HG02642 (cell line): ENCODE data around the gene TMEM200C.

ENCODE experiments used
- ATAC-seq: cut with Tn5 transposase; IDR thresholded peaks from one replicate; pipeline ENCODE4 v1.9.1; 2021; ENCODE audit warnings: mild to moderate bottlenecking; ENCODE audit not compliant: unreplicated experiment, poor library complexity

Gene TMEM200C

GRCh38 chr18:5895299-5895875 lies at the start of gene TMEM200C:
Gene TMEM200C, minus strand, starts transcription at chr18:5895522. Its CDS starts 3,459 bp downstream, at chr18:5892063.
- no peak for ATAC-seq

DNA sequence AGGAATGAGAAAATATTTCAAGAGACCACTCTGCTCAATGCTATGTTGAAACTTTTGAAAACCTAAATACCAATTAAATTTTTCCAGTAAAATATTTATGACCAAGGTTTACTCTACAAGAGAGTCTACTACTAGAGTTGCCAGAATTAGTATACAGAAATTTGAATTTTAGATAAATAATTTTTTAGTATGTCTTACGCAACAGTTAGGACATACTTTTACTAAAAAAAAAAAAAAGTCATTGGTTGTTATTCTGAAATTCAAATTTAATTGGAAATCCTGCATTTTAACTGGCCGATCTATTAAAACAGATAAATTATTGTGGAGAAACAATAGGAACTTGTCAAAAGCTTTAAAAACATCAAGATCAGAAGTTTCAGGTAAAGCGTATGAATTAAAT lies 49.1 kb upstream of the TMEM200C start:
- no peak for ATAC-seq

GRCh38 chr18:5943514-5943913 lies 48.2 kb upstream of the TMEM200C start:
- no peak for ATAC-seq

DNA sequence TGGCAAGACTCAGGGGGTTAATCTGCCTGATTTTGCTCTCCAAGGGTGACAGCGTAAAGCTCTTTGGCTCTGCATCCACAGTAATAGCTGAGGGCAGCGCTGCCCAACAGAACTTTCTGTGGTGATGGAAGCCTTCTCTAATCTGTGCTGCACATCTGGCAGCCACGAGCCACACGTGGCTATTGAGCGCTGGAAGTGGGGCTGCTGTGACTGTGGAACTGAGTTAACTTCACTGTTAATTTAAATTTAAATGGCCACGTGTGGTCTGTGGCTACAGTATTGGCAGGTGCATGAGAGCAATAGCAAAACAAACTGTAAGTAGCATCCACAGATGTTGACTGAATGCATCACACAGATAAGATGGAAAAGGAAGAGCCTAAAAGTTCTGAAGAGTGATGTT lies 47.3 kb upstream of the TMEM200C start:
- no peak for ATAC-seq

DNA sequence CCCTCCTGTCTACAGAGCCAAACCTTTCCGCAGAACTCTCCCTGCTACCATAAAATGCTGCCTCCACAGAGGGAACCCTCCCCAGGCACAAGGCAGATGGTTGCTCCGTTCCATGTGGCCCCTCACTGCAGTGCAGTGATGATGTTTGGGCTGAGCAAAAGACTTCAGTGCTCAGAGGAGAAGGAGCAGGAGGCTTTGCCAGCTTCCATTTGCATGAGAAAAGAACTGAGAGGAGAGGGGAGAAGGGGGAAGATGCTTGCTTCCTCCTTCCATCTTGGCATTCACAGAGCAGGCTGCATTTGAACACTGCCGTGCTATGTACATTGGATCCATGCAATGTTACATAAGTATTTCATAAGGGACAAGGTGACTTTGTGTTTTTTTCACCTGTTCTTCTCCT lies 46.6 kb upstream of the TMEM200C start:
- ATAC-seq, result no peak

DNA sequence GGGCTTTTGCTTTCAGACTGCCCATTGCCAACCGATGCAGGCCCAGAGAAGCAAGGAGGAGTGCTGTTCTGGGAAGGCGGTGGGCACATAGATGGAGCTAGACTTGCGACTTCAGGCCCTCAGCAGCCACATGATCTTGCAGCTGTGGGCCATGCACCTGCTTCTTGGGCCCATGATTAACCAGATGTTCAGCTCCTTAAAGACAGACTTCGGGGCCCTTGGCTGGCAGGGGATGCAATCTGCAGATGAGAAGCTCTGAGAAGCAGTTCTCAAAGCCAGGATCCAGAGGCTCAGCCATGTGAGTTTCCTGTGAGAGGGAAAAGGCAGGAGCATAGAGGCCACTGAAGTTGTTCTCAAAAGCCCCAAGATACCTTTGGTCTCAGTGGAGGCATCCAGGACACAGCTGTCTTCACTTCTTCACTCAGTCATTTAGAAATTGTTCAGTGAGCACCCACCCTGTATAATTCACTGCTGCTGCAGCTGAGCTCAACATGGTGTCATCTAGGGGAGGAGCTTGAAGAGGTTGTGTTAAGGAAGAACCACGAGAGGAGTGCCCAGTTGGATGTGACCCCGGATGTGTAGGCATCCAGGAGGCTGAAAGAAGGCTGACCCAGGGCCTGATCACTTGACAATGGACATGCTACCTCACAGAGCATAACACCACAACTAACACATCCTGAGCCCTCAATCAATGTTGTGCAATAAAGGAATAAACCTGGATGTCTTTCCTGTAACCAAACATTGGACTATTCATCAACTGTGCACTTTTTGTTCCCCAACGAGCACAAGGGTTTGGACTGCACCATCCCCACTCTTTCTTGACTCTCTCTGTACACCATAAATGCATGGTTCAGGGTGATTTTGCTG lies 44.7 kb upstream of the TMEM200C start:
- no peak for ATAC-seq

GRCh38 chr18:5937795-5938194 lies 42.5 kb upstream of the TMEM200C start:
- ATAC-seq, result no peak

DNA sequence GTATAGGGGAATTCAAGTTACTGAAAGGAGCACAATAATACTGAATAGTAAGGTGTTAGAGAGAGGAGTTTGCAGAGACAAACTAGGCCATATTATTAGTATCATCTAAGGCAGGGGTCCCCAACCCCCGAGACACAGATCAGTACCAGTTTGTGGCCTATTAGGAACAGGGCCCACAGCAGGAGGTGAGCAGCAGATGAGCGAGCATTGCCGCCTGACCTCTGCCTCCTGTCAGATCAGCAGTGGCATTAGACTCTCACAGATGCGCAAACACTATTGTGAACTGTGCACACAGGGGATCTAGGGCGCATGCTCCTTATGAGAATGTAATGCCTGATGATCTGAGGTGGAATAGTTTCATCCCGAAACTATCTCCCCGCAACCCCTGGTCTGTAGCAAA lies 41.8 kb upstream of the TMEM200C start:
- ATAC-seq, result no peak

GRCh38 chr18:5930789-5931188 lies 35.5 kb upstream of the TMEM200C start:
- no peak for ATAC-seq

- no peak for ATAC-seq
These were observed 23.0 kb upstream of the TMEM200C start for GRCh38 chr18:5918205-5918858.

DNA sequence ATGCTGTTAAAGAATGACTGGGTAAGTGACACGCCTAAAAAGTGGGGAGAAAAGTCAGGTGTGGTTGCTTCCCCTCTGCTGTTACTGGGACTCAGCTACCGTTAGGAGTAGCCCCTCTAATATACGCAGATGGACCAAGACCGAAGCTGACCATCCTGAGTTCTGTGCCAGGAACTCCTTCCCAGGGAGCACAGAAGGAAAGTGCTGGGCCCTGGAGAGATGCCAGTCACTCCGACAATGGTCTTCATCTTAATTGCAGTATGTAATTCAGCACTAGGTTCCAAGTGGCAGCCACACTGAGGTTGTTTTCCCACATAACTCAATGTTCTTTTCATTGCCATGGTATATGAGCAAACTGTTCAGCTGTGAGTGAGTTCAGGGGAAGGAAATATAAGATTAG lies 19.6 kb upstream of the TMEM200C start:
- ATAC-seq, result no peak

- ATAC-seq, result no peak
These were observed 18.7 kb upstream of the TMEM200C start for GRCh38 chr18:5914016-5914415.

GRCh38 chr18:5912566-5912965 lies 17.2 kb upstream of the TMEM200C start:
- no peak for ATAC-seq

- no peak for ATAC-seq
These were observed 13.8 kb upstream of the TMEM200C start for GRCh38 chr18:5909125-5909524.

GRCh38 chr18:5903386-5903785 lies 8.1 kb upstream of the TMEM200C start:
- no peak for ATAC-seq

GRCh38 chr18:5900262-5900661 lies 4.9 kb upstream of the TMEM200C start:
- ATAC-seq, result no peak

GRCh38 chr18:5899835-5900234 lies 4.5 kb upstream of the TMEM200C start:
- ATAC-seq, result no peak

DNA sequence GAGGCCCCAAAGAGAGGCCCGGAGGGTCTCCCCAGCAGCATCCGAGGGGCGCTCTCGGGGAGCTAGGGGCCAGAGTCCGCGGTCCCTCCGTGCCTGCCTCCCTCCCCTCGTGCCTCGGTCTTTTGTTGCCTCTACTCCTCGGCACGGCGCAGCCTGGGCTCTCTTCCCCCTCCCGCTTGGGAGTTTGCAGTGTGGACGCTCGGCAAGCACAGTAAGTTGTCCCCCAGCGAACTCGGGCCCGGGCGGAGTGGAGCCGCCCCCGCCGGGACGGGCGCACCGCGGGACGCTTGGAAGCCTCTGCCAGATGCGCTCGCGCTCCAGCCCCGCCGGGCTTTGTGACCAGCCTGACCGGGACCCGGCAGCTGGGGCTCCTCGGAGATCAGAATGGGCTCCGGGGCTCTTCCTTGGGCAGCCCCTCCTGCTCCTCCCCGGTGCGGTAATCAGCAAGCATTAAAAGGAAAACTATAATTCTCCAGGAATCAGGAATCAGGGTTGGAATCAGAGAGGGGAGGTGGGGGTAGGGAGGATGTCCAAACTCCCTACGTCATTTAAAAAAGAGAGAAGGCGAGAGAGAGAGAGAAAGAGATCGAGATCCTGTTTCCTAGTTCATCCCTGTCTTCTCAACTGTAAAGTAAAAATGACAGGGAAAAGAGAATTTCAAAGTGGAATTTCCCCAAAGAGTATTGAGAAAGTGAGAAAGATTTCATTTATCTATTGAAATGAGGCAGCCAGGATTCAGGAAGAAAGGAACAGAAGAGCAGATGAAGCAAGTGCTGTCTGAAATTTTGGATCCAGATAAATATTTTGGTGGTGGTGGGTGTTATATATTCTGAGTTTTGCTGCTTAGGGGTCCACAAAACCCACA lies 786 bp upstream of the TMEM200C start:
- ATAC-seq, result no peak

GRCh38 chr18:5894611-5895298 lies 567 bp downstream of the TMEM200C start:
- ATAC-seq, result no peak
